K562 (cell line): ENCODE measurements around the gene GABARAPL2. TPM values are rescaled to one million over a fixed set of nuclear protein-coding genes. Genes with fewer than 3 reads are reported as not detected.

Experiments used
- CLOCK ChIP-seq: fragments of 250-450 bp; sonication (Bioruptor Pico); IDR thresholded peaks from 2 replicates; pipeline ENCODE4 v1.4.0; 2020; ENCODE audit warnings: mild to moderate bottlenecking, moderate library complexity, borderline replicate concordance
- DMBX1 ChIP-seq: fragments of 250-450 bp; sonication (Bioruptor Pico); IDR thresholded peaks from 2 replicates; pipeline ENCODE4 v1.8.0; 2022; ENCODE audit warnings: inconsistent platforms, mild to moderate bottlenecking, moderate library complexity, borderline replicate concordance
- E2F6 ChIP-seq, 2 experiments: IDR thresholded peaks; 2 replicates each; pipeline ENCODE4 v1.6.1; 2011; ENCODE audit warnings: borderline replicate concordance in 1 of 2, control low read depth in 1 of 2, low read depth in 1 of 2, low read length in 1 of 2, mild to moderate bottlenecking in 1 of 2, mixed read lengths in 1 of 2, moderate library complexity in 1 of 2; ENCODE audit not compliant: insufficient read depth in 1 of 2, insufficient read length in 1 of 2, poor library complexity in 1 of 2, severe bottlenecking in 1 of 2; ENCODE audit errors: extremely low read depth in 1 of 2
- EGR1 ChIP-seq: fragments of 450-650 bp; conservative IDR thresholded peaks from 2 replicates; pipeline ENCODE4 v1.6.1; 2017; ENCODE audit warnings: mild to moderate bottlenecking
- ETV1 ChIP-seq: fragments of 450-650 bp; conservative IDR thresholded peaks from 2 replicates; pipeline ENCODE4 v1.6.1; 2016; ENCODE audit warnings: missing genetic modification characterization, control low read depth, low read depth, missing compliant biosample characterization
- HINFP ChIP-seq: fragments of 450-650 bp; conservative IDR thresholded peaks from 2 replicates; pipeline ENCODE4 v1.6.1; 2016; ENCODE audit warnings: missing genetic modification characterization, low read depth, mild to moderate bottlenecking, control low read depth, missing compliant biosample characterization
- HIVEP1 ChIP-seq: fragments of 250-450 bp; sonication (Bioruptor Pico); IDR thresholded peaks from 2 replicates; pipeline ENCODE4 v1.4.0; 2020; ENCODE audit warnings: mild to moderate bottlenecking
- IRF2 ChIP-seq: sonication (generic); formaldehyde crosslinking; IDR thresholded peaks from 2 replicates; pipeline ENCODE4 v1.8.1; 2022; ENCODE audit warnings: mild to moderate bottlenecking, missing genetic modification reagents
- NCOA4 ChIP-seq: fragments of 450-650 bp; IDR thresholded peaks from 2 replicates; pipeline ENCODE4 v1.6.1; 2018; ENCODE audit warnings: mild to moderate bottlenecking; ENCODE audit not compliant: partially characterized antibody
- NR2F6 ChIP-seq: fragments of 450-650 bp; formaldehyde crosslinking; IDR thresholded peaks from 2 replicates; pipeline ENCODE4 v1.4.0; 2020; ENCODE audit warnings: mild to moderate bottlenecking
- NR3C1 ChIP-seq: sonication (generic); formaldehyde crosslinking; IDR thresholded peaks from 2 replicates; pipeline ENCODE4 v1.8.1; 2022; ENCODE audit warnings: missing genetic modification reagents
- PHB2 ChIP-seq: fragments of 450-650 bp; IDR thresholded peaks from 2 replicates; pipeline ENCODE4 v1.6.1; 2017; ENCODE audit warnings: low read depth
- PPARD ChIP-seq: fragments of 250-450 bp; sonication (Bioruptor Pico); IDR thresholded peaks from 2 replicates; pipeline ENCODE4 v1.8.0; 2022; ENCODE audit warnings: inconsistent platforms, mild to moderate bottlenecking, moderate library complexity
- PTTG1 ChIP-seq: fragments of 450-650 bp; IDR thresholded peaks from 2 replicates; pipeline ENCODE4 v1.6.1; 2016; ENCODE audit warnings: low read depth, mild to moderate bottlenecking, missing genetic modification characterization, missing compliant biosample characterization
- RNF2 ChIP-seq: sonication (generic); IDR thresholded peaks from 2 replicates; pipeline ENCODE4 v1.6.1; 2016
- THRA ChIP-seq: fragments of 450-650 bp; IDR thresholded peaks from 2 replicates; pipeline ENCODE4 v1.6.1; 2017; ENCODE audit warnings: mild to moderate bottlenecking, moderate library complexity
- VEZF1 ChIP-seq: fragments of 200-800 bp; sonication (Bioruptor generic); IDR thresholded peaks from 2 replicates; pipeline ENCODE4 v1.6.1; 2017; ENCODE audit warnings: missing genetic modification characterization, missing compliant biosample characterization
- ZFP36 ChIP-seq: fragments of 150-350 bp; IDR thresholded peaks from 2 replicates; pipeline ENCODE4 v1.6.1; 2018; ENCODE audit warnings: low read length, low read depth; ENCODE audit not compliant: partially characterized antibody
- ZNF444 ChIP-seq: fragments of 250-450 bp; sonication (Bioruptor Pico); IDR thresholded peaks from 2 replicates; pipeline ENCODE4 v1.4.0; 2020; ENCODE audit warnings: mild to moderate bottlenecking, moderate library complexity
- ZNF561 ChIP-seq: fragments of 450-650 bp; formaldehyde crosslinking; conservative IDR thresholded peaks from 2 replicates; pipeline ENCODE4 v1.4.0; 2020; ENCODE audit warnings: mild to moderate bottlenecking, moderate library complexity
- ZNF75A ChIP-seq: fragments of 450-650 bp; formaldehyde crosslinking; IDR thresholded peaks from 2 replicates; pipeline ENCODE4 v1.4.0; 2020; ENCODE audit warnings: mild to moderate bottlenecking
- ZNF764 ChIP-seq: fragments of 250-450 bp; sonication (Bioruptor Pico); IDR thresholded peaks from 2 replicates; pipeline ENCODE4 v1.4.0; 2020; ENCODE audit warnings: low read depth, mild to moderate bottlenecking, moderate library complexity
- polyA plus RNA-seq, 8 experiments: library from polyadenylated mRNA; depleted of rRNA in 4 of 8; stranded (reverse) in 5 of 8; unstranded in 3 of 8; fragments of >200 nt; fragmentation: Nextera tagmentation in 2 of 8; fragmentation: Illumina TruSeq in 1 of 8; extraction: Ambion mirVana in 2 of 8; extraction: Trizol in 1 of 8; gene quantifications; 2 replicates each; pipeline versions ENCODE4 v1.2.1 to v1.2.3, GENCODE V29; 2011 to 2014; ENCODE audit warnings: inconsistent platforms in 1 of 8, missing spikeins in 1 of 8
- total RNA-seq, 7 experiments: library from RNA; depleted of rRNA in 6 of 7; stranded (reverse); fragments of >200 nt in 6 of 7; fragmentation: Illumina TruSeq in 2 of 7; extraction: Trizol in 2 of 7; gene quantifications; 2 replicates each; pipeline versions ENCODE4 v1.2.1 to v1.2.3, GENCODE V29; 2011 to 2021; ENCODE audit warnings: low replicate concordance in 1 of 7

GABARAPL2 gene
- total and polyA plus RNA-seq, 9 of the 15 experiments (the other 6 are each of a cell fraction or from before 2014, with no cell fraction given) = 42.1 to 288 (median 91.8) TPM

- TF ChIP-seq CLOCK (no peak), NCOA4 (no peak), THRA (no peak), DMBX1 (CRISPR knock-in tag) (no peak; the same call in 1 of the 2 replicates), ETV1 (tag) (no peak), VEZF1 (CRISPR knock-in tag) (peak; percentile 54), ZNF764 (CRISPR knock-in tag) (no peak), ZNF75A (no peak), NR2F6 (CRISPR knock-in tag) (no peak), RNF2 (0 out of 2 replicates have a peak, but pooled peaks have one; percentile 41), EGR1 (no peak), HIVEP1 (CRISPR knock-in tag) (no peak), ZNF444 (CRISPR knock-in tag) (no peak), NR3C1 (no peak), E2F6 (IDR thresholded peaks at IDR 0.05; ENCODE audit: borderline replicate concordance in 1 of 2, extremely low read depth in 1 of 2, insufficient read depth in 1 of 2, insufficient read length in 1 of 2, low read depth in 1 of 2, low read length in 1 of 2, poor library complexity in 1 of 2, severe bottlenecking in 1 of 2) (no peak), HINFP (tag) (no peak), PHB2 (peak; percentile 76), PTTG1 (tag) (no peak), PPARD (CRISPR knock-in tag) (no peak), ZNF561 (CRISPR knock-in tag) (no peak), IRF2 (CRISPR knock-in tag) (no peak), ZFP36 (no peak)
Measured at GRCh38 chr16:75621170-75621477, 54.9 kb downstream of the GABARAPL2 start (continued).
